HG02759 (cell line): ENCODE measurements around the gene PCDHGA8.
"Not testable (repeated sequence)": the region's sequence is repeated elsewhere in the genome, so short reads cannot be mapped to it uniquely, and the experiment has no call there.

ENCODE experiments used
- ATAC-seq: cut with Tn5 transposase; IDR thresholded peaks from one replicate; pipeline ENCODE4 v1.9.1; 2021; ENCODE audit warnings: mild to moderate bottlenecking, moderate library complexity; ENCODE audit not compliant: unreplicated experiment

Gene PCDHGA8

GRCh38 chr5:141399555-141400258 lies 7.3 kb downstream of the PCDHGA8 start:
- ATAC-seq = no peak

- ATAC-seq = no peak
Measured at GRCh38 chr5:141402553-141403243, 10.3 kb downstream of the PCDHGA8 start, which contains the start of gene PCDHGA9. PCDHGA9 (plus strand) TSS chr5:141402778; CDS start chr5:141402953, 175 bp downstream.

GRCh38 chr5:141403387-141403786 lies 11.0 kb downstream of the PCDHGA8 start:
- no peak for ATAC-seq

- peak; percentile 65 for ATAC-seq
Measured at GRCh38 chr5:141407790-141408505, 15.5 kb downstream of the PCDHGA8 start, which contains the start of gene PCDHGB6. PCDHGB6 (plus strand) TSS chr5:141408021; CDS start chr5:141408203, 182 bp downstream.

GRCh38 chr5:141409598-141410306 lies 17.3 kb downstream of the PCDHGA8 start:
- no peak for ATAC-seq

GRCh38 chr5:141411575-141411974 lies 19.1 kb downstream of the PCDHGA8 start:
- no peak for ATAC-seq

- peak; percentile 79 for ATAC-seq
Measured at GRCh38 chr5:141412854-141413539, 20.6 kb downstream of the PCDHGA8 start, which contains the start of gene PCDHGA10. PCDHGA10 (plus strand) TSS chr5:141412987; CDS start chr5:141413176, 189 bp downstream.

- peak; percentile 34 for ATAC-seq
Measured at GRCh38 chr5:141413540-141414069, 21.2 kb downstream of the PCDHGA8 start.

GRCh38 chr5:141414548-141415274 lies 22.3 kb downstream of the PCDHGA8 start:
- ATAC-seq = not testable (repeated sequence)

- ATAC-seq = not testable (repeated sequence)
Measured at GRCh38 chr5:141415275-141415618, 22.8 kb downstream of the PCDHGA8 start.

- peak; percentile 74 for ATAC-seq
Measured at GRCh38 chr5:141417494-141418172, 25.2 kb downstream of the PCDHGA8 start, which contains the start of gene PCDHGB7. PCDHGB7 (plus strand) TSS chr5:141417677; CDS start chr5:141417860, 183 bp downstream.

- ATAC-seq = no peak
Measured at GRCh38 chr5:141419074-141419880, 26.8 kb downstream of the PCDHGA8 start.

GRCh38 chr5:141420855-141421488 lies 28.5 kb downstream of the PCDHGA8 start, which contains the start of gene PCDHGA11:
PCDHGA11 (plus strand) TSS chr5:141421051; CDS start chr5:141421228, 177 bp downstream.
- peak; percentile 50 for ATAC-seq

- no peak for ATAC-seq
Measured at GRCh38 chr5:141421489-141421855, 29.0 kb downstream of the PCDHGA8 start.

GRCh38 chr5:141422742-141423291 lies 30.4 kb downstream of the PCDHGA8 start:
- no peak for ATAC-seq

GRCh38 chr5:141427783-141428426 lies 35.5 kb downstream of the PCDHGA8 start:
- ATAC-seq = no peak
